HG03460 (cell line): ENCODE measurements around the gene APOBEC4.

Experiments used
- ATAC-seq: cut with Tn5 transposase; IDR thresholded peaks from one replicate; pipeline ENCODE4 v1.9.1; 2021; ENCODE audit not compliant: unreplicated experiment

The APOBEC4 gene

DNA sequence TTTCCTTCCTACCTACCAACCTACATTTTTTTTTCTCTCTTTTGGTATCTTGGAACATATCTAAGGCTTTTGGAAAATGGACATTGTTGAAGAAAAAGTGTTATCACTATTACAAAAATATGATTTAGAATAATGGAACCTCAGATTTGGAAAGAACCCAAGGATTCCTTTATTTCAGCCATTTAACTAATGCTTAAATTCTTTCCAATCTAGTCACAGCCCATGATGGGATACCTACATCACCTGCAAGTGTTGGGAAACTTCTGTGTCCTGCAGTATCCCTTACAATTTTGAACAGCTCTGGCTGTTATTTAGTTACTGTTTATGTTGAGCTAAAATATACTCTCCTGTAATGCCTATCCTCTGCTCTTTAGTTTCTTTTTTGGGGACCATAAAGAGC is 22.3 kb upstream of the APOBEC4 start:
- no peak for ATAC-seq

DNA sequence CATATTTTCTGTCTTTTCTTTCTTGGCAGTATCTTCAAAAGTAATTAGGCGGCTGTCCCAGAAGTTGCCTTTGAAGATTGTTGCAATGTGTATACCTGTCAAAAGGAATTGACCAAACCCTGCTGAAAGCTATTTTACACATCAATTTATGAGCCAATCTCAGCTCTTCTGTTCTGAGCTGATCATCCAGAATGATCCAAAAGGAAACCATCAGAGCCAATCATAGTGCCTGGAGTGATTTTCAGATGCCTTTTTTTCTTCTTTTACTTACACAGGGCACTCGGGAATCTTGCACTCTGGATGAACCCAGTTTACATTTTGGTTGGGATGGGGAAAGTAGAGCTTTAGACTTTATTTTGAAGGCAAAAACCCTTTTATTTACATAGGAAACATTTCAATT is 21.8 kb upstream of the APOBEC4 start:
- ATAC-seq: no peak

DNA sequence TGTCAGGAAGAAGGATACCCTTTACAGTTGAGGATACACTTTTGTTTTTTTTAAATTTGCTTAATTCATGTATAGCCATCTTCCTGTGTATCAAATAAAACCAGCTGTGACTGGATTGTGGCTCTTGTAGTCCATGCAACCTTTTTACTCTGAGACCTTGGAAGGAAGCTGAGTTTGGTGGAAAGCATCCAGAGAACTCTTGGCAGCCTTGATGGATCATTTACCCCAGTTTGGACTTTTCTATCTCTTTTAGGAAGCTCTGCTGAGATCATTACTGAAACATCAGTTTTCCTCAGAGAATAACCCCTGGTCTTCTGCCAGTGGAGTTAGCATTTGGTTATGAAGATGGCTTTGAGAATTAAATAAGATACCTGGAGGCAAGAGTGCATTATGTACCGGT is 21.2 kb upstream of the APOBEC4 start:
- no peak for ATAC-seq

DNA sequence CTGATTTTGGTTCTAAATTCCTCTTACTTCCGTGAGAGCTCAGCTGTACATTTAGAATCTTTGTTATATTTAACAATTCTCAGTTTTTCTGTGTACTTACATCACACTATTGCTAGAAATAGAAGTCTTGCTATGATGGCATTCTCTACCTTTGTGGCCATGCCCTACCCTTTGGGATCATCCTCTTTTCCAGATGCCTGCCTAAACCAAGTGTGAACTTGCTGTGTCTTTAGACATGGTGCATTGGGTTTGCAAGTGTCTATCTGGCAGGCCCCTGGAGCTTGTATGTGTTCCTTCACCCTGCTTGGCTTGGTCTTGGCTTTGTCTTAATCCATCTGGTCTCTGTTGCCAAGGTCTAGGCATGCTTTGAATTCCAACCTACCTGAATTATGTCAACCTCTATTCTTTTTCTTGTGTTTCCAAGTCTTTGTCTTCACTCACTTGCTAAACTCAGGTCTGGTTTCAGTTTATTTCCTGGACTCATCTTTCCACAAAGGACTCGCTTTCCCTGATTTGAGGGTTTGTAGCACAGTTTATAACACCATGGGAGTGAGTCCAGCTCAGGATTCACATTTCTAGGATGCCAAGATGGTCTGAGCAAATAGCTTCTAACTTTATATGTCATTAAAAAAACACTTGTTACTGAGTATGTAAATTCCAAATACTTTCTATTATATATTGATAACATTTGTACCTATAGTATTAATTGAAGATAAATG is 20.6 kb upstream of the APOBEC4 start:
- no peak for ATAC-seq

DNA sequence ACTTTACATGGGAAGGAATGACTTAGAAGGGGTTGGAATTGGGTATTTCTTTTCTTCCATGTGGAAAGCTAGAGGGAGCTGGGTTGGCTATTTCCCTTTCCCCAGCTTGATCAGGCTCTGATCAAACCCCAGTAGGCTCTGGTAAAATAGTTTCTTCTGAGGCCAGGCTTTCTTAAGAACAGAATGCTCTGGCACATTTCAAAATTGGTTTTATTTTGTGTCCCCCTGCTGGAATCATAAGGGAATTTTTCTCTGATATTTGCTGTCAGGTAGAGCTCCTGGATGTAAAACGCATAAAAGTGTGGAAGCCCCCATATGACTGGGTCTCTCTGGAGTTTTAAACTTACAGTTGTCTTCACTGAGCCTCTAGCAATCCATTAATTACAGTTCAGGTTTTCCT is 17.1 kb upstream of the APOBEC4 start:
- ATAC-seq: no peak

DNA sequence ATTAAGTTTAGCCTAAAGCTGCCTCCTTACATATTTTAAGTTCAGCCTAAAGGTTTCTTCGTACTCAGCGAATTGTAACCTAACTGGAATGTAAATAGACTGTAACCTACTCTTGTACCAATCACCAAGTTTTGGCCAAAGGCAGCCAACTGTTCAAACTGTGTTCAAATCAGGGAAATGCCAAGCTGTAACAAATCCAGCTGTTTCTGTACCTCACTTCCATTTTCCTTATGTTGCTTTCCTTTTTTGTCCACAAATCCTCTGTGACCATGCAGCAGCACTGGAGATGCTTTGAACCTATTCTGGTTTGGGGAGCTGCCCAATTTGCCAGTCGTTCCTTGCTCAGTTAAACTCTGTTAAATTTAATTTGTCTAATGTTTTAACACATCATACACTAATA is 3.2 kb upstream of the APOBEC4 start:
- no peak for ATAC-seq

DNA sequence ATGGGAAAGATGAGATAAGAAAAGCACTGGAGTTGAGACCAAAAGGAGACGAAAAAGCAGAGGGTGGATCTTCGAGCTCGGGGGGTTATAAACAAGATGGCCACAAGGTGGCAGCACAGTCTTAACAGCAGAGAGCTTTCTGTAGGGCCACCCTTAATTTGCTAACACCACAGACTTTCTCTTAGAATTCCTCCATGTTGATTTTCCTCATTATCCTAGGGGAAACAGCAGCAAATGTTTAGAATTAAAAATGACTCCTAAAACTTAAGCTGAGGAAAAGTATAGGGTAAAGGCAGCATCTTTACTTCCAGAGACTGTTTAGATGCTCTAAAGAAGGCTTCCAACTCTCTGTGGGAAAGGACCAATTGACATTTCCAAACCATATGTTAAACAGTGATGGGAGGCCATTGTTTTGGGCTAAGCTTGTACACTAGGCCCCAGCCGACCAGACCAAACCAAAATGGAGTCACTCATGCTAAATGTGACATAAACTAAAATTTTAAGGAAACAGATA is 2.5 kb upstream of the APOBEC4 start:
- ATAC-seq: peak; percentile 71

DNA sequence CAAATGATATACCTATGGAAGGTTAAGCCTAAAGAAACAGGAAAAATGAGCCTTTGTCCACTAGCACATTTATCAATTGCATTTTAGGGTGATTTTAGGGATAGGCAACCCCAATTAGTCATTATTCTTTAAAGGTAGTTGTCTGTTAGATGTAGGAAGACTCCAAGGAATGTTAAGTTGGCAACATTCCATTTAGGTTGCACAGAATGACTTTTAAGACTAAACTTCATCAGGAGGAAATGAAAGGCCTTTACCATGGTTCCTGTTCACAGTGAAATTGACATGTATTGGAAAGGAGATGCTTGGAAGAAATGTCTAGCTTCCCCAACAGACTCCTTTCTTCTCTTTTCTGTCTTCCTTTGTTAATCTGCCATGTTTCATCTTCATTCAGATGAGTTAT is 1.6 kb upstream of the APOBEC4 start:
- ATAC-seq: no peak

DNA sequence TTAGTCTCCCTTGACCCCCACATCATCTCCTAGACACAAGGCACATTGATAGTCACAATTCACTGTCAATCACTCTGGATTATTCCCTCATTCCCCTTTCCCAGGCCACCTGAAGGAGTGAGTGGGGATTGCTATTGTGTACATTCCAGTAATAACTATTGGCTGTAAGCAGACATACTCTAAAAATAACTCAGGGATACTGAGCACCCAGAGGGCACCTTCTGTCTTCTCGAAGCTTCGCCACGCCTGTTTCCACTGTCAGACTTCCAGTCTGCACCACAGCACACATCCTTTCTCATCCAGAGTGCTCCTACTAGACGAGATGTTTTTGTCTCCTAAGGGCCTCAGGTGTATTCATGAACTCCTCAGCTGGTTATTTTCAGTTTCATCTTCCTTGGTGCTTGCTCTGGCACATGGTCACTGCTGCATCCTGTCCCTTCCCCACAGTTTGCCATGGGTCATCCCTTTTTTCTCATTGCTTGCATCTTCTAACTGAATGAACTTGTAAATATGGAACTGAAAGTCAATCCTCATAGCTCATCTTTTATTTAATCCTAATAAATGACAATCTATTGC is 848 bp upstream of the APOBEC4 start:
- ATAC-seq: peak; percentile 48

DNA sequence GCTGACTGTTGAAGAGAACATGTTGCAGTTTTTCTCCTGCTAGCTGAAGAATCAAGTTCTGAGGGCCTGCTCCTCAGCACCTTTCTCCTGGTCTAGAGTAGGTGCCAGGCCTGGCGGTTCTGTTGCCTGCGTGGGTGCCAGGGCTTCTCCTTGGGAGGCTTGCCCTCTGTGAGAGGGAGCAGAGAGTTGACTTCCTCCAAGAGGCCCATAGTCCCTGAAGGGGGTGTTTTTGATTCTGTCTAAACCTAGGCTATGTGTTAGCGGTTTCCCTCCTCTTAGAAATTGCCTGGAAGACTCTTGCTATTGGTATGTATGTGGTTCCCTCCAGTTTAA is 312 bp upstream of the APOBEC4 start:
- no peak for ATAC-seq

DNA sequence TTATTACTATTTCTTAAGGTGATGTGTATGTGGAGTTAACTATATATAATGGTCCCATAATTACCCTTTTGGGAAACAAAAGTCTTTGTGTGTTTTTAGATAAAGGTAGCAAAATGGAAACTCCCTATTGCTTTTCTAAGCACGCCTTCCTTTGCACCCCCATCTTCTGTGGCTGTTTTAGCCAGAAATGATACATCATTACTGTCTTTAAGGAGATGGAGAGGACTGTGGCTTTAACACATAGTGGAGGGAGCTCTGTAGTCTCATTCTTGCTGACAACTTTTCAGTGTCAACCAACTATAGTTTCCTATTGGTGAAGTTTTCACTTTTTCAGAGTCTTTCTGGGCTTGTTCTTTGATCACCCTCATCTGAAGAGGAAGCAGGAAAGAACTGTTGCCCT is 1.0 kb downstream of the APOBEC4 start:
- no peak for ATAC-seq

DNA sequence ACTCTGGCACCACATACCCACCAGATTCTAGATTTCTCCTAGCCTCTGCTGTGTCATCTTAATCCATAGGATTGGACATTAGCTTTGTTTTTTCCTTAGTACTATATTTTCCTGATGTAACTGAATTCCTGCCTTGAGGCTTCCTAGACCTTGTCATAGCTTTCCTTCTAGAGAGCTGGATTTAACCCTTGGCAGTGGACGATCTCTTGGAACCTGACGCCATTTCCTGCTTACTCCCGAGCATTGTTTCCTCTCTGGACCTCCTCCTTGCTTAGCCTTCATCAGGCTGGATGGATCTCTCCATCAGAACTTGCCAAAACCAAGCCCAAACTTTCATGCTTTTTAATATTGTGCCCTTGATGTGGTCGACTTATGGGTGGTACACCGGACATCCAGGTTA is 1.5 kb downstream of the APOBEC4 start:
- no peak for ATAC-seq

DNA sequence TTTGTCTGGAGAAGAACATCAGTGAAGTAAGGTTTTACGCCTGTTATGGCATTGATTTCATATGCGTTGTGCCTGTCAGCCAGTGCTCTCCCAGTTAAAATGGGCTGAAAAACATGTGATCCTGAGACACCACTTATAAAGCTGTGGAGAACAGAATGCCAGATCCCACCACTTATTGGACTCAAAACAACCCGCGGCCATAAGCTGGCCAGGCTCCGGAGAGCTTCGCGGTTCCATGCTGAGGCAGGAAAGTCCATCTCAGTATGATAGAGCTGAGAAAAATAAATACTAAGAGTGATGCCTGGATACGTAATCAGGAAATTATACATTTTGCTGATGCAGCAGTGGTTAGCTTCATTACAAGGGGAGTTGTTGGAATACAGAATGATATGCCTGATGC is 5.1 kb downstream of the APOBEC4 start:
- no peak for ATAC-seq

DNA sequence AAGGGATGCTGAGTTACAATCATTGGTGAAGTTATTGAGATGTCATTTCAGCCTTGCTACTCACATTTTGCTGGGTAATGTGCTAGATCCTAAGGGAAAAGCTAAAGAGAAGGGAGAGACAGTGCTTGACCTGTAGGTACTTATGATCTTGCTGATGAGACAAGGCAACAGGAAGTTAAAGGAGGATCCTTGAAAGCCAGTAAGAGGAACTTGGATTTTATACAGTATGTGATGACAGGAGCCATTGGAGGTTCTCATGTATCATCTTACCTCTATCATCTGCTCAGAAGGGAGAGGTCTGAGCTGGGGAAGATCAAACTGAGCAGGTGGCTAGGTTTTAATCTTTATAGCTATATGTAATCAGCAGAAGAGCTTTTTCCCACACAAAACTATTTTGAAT is 6.3 kb downstream of the APOBEC4 start:
- ATAC-seq: no peak

DNA sequence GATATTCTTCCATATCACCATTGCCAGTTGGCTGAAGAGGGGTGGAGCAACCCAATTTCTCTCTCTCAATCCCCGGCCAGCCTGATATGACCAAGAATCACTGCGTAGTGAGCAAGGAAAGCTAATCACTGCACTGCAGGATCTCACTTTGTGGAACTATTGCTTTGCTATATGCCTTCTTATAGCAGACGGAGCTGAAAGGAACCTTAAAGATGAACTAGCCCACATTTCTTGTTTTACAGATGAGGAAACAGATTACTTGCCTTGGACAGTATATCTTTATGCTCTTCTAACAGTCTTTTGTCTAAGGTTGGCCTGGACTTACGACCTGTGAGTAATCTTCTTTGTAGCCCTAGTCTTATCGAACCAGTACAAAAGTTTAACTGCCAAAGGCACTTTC is 7.6 kb downstream of the APOBEC4 start:
- ATAC-seq: no peak

DNA sequence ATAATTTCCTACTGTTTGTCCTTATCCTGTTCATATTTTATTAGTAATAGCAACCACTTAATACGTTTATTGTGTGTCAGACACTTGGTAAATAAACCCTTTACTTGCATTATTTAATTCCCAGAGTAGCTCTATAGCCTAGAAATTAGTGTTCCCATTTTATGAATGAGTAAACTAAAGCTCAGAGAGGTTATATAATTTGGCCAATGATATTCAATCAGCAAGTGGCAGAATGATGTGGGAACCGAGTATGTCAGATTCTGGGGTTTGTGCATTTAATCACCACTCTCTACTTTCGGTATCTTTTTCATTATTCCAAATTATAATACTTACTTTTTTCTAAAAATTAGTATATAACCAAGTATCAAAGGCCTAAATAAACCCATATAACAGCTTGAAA is 10.9 kb downstream of the APOBEC4 start:
- no peak for ATAC-seq

DNA sequence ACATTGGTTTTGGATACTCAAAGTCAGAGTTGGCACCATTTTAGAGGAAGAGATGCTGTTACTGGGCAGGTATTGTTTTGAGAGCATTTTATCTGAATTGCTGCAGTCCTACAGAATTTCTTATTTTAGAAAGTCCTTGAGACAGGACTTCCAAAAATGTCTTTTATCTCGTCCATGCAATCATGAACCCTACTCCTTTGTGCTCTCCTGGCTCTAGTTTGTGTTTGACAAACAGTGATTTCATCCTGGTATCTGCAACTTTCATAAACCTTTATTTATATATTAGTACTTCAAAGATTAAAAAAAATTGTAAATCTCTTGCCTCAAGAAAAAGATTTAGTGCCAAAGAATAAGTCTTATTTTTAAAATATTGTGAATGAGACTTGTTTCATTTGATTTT is 12.9 kb downstream of the APOBEC4 start:
- ATAC-seq: no peak

DNA sequence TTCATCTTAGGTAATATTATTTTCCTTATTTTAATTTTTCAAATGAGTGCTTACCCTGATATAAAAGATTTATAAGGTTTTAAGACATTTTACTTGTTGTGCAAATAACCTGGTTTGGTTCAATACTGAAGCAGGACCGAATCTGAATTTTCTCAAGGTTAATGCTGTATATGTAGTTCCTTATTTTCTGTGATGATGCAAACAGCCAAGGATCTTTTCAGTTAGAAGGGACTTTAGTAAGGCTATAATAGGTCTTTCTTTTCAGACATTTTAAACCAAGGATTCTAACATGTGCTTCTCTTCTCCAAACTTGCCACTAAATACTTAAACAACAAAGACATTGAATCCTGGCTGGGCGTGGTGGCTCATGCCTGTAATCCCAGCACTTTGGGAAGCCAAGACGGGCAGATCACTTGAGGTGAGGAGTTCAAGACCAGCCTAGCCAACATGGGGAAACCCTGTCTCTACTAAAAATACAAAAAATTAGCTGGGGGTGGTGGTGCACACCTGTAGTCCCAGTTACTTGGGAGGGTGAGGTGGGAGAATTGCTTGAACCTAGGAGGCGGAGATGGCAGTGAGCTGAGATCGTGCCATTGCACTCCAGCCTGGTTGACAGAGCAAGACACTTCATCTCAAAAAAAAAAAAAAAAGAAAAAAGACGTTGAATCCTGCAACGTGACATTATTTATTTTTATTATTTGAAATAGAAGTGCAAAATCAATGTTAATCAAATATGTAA is 14.3 kb downstream of the APOBEC4 start:
- no peak for ATAC-seq

DNA sequence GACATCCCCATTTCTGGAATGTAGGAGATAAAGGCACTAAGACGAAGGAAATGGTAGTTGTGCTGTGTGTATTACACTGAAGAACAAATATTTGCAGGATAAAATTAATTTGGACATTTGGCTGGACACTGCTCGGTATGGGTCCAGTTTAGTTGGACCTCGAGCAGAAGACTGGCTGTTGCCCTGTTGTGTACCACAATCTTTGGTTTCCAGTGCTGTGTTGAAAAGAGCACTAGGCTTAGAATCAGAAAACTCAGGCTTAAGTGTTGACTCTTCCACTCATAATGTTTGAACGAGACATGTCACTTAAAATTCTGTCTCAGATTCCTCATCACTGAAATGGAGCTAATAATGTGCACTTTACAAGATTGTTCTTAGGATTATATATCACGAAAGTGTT is 16.3 kb downstream of the APOBEC4 start:
- no peak for ATAC-seq

DNA sequence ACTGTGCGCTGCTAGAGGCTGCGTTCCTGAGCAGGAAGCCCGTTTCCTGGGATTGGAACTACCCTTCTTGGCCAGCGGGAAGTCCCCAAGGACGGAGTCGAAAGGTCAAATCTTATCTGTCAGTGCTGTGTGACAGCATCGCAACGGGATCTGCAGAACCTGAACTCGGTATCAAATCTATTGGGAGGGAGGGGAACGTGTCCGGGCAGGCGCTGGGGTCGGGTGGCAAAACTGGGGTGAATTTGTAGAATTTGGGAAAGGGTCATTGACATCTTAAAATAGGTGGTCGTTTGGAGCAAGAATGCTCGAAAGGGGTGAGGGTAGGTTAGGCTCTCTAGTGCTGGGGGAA is 16.8 kb downstream of the APOBEC4 start:
- no peak for ATAC-seq

DNA sequence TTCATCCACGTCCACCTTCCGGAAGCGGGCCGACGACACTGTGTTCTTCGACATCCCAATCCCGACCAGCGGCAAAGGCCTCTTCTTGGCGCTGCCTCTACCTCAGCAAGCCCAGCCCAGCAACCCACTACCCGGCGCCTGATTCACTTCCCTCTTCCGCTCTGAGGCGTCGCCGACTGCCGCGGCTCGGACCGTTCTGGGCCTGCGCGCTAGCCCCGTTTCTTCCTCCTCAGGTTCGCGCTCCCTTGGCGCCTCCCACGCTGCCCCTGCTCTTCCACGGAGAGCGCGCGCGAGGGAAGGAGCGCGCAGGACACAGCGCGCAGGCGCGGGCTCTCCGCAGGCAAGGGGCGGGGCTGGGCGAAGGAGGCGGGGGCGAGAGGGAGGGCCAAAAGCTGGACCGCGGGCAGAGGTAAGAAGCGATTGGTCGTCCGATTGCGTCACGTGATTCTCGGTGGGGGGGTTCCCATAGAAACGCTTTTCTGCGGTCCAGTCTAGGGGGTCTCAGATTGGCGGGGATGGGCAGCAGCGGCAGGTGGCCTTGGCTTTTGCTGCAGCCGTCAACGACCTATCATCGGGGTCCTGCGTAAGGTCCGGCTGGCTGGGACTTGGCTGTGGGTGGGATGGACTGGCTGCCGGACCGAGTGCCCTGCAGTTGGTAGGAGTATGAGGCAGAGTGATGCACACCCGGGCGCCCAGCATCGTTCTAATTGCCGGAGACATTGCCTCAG is 17.3 kb downstream of the APOBEC4 start, which contains the start of gene ARPC5:
ARPC5 (minus strand) TSS at position 178 of the 728 bp plus-strand sequence; CDS start at position 54, 124 bp downstream.
- ATAC-seq: peak; percentile 84
